ENCODE data around the gene F7.
"Not testable (repeated sequence)": the region's sequence is repeated elsewhere in the genome, so short reads cannot be mapped to it uniquely, and the experiment has no call there.

F7 gene

DNA sequence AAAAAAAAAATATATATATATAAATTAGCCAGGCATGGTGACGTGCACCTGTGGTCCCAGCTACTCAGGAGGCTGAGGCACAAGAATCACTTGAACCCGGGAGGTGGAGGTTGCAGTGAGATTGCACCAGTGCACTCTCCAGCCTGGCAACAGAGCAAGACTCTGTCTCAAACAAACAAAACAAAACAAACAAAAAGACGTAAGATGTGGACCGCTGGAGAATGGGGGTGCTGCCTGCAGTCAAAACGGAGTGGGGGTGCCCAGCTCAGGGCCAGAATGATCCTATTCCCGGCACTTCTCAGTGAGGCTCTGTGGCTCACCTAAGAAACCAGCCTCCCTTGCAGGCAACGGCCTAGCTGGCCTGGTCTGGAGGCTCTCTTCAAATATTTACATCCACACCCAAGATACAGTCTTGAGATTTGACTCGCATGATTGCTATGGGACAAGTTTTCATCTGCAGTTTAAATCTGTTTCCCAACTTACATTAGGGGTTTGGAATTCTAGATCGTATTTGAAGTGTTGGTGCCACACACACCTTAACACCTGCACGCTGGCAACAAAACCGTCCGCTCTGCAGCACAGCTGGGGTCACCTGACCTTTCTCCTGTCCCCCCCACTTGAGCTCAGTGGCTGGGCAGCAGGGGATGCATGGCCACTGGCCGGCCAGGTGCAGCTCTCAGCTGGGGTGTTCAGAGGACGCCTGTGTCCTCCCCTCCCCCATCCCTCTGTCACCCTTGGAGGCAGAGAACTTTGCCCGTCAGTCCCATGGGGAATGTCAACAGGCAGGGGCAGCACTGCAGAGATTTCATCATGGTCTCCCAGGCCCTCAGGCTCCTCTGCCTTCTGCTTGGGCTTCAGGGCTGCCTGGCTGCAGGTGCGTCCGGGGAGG, at the start of gene F7:
Gene F7, plus strand, starts transcription at position 760 of the 889 bp plus-strand sequence. Its CDS starts 51 bp downstream, at position 811.
- no peak for DNase-seq

DNA sequence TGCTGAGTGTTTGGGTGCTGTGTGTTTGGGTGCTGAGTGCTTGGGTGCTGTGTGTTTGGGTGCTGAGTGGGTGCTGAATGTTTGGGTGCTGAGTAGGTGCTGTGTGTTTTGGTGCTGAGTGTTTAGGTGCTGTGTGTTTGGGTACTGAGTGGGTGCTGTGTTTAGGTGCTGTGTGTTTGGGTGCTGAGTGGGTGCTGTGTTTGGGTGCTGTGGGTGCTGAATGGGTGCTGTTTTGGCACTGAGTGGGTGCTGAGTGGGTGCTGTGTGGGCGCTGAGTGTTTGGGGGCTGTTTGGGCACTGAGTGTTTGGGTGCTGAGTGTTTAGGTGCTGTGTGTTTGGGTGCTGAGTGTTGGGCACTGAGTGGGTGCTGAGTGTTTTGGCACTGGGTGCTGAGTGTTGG, 48.5 kb upstream of the F7 start:
- no peak for DNase-seq

DNA sequence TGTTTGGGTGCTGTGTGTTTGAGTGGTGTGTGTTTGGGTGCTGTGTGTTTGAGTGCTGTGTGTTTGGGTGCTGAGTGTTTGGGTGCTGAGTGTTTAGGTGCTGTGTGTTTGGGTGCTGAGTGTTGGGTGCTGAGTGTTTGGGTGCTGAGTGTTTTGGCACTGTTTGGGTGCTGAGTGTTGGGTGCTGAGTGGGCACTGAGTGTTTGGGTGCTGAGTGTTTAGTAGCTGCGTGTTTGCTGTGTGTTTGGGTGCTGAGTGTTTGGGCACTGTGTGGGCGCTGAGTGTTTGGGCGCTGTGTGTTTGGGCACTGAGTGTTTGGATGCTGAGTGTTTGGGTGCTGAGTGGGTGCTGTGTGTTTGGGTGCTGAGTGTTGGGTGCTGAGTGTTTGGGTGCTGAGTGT, 48.0 kb upstream of the F7 start:
- not testable (repeated sequence) for DNase-seq

DNA sequence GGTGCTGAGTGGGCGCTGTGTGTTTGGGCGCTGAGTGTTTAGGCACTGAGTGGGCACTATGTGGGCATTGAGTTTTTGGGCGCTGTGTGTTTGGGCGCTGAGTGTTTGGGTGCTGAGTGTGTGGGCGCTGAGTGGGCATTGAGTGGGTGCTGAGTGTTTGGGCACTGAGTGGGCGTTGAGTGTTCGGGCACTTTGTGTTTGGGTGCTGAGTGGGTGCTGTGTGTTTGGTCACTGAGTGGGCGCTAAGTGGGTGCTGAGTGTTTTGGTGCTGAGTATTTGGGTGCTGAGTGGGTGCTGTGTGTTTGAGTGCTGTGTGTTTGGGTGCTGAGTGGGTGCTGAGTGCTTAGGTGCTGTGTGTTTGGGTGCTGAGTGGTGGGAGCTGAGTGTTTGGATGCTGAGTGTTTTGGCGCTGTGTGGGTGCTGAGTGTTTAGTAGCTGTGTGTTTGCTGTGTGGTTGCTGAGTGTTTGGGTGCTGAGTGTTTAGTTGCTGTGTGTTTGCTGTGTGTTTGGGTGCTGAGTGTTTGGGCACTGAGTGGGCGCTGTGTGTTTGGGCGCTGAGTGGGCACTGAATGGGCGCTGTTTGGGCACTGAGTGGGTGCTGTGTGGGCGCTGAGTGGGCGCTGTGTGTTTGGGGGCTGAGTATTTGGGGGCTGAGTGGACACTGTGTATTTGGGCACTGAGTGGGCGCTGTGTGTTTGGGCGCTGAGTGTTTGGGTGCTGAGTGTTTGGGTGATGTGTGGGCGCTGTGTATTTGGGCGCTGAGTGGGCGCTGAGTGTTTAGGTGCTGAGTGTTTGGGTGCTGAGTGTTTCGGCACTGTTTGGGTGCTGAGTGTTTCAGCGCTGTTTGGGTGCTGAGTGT, 47.2 kb upstream of the F7 start:
- DNase-seq, result no peak

DNA sequence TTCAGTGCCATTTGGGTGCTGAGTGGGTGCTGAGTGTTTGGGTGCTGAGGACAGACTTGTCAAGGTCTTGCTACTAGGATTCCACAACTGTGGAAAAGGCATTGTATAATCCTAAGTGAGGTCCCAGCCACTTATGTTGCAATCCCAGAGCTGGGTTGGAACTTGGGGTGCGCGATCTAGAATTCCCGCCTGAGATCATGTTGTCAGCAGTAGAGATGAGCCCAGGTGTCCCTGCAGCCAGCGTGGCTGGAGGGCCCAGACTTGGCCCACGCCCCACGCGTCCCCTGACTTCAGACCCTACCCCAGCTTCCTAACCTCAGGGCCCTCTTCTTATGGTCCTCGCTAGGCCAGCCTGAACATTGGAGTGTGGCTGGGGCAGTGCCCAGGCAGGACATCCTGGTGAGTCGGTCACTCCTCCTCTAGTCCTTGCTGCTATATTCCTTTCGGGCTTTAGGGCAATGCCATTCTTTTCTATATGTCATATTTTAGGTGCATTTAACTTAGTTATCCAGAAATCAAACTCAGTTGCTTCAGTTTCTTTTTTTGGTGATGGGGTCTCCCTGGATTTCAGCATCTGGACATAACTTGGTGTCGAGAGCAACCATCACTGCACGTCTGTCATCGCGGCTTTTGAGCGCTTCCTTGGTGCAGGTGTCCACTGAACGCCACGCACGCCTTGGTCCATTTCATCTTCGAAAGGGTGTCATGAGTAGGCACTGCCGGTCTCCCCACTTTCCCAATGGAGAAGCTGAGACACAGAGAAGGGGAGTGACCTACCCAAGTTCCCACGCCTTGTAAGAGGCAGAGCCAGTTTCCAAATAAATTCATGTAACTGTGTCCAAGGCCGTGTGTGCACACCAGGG, 46.4 kb upstream of the F7 start:
- DNase-seq, result no peak

DNA sequence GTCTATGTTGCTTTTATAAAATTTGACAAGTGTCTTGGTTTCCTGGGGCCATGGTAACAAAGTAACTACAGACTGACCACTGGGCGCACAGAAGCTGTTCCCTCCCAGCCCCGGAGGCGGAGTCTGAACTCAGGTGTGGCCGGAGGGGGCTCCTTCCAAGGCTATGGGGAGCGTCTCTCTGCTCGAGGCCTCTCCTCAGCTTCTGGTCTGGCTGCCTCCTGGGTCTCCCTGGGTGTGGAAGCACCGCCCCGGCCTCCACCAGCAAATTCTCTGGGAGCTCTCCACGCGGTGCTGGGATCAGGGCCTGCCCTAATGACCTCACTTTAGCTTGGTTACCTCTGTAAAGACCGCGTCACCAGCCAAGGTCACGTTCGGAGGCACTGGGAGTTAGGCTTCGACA, 45.7 kb upstream of the F7 start:
- no peak for DNase-seq

DNA sequence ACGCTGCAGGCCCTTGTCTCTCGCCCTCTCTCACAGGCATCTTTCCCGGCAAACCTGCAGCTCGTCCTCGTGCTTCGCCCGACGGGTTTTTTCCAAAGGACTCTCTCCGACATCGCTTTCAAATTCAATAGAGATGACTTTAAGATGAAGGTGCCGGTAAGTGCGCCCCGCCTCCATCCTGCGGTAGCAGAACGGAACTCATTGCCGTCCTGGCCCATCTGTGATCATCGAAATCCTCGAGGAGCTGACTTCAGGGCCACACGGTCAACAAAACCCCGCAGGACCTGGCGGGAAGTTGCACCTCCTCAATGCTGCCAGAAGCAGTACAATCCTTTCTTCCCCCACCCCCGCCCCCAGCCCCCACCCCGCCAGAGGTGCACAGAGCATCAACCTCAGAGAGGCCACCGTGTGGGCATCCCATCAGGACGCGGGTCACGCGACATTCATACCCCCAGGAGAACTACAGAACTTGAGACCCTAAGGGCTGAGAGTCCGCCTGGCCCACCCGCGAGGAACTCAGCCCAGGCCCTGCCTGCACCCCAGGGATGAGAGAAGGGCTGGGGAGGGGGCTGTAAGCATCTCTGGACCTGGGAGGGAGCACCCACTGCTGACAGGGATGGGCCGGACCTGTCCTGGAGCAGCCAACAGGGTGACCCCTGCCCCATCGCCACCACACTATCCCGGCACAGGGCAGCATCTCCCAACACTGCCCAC, 44.9 kb upstream of the F7 start:
- peak in 1 of 56 donors; percentile 10 for DNase-seq

DNA sequence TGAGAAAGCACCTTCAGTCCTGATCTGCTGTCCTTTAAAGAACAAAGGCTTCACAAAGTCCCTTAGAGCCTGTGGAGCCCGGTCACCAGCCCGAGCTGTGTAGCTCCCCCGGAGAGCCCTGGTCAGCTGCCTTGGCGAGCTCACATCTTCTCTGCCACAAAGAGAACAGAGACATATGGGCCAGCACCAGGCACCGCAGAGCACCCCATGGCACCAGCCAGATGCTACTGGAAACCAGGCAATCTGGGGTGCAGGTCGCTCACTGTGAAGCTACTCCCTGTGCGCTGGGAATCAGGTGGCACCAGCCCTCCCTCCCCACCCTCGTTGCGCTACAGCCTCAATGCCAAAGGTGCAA, 44.3 kb upstream of the F7 start:
- DNase-seq, result peak in 22 of 56 donors; percentile 23 to 82 (median 56)

DNA sequence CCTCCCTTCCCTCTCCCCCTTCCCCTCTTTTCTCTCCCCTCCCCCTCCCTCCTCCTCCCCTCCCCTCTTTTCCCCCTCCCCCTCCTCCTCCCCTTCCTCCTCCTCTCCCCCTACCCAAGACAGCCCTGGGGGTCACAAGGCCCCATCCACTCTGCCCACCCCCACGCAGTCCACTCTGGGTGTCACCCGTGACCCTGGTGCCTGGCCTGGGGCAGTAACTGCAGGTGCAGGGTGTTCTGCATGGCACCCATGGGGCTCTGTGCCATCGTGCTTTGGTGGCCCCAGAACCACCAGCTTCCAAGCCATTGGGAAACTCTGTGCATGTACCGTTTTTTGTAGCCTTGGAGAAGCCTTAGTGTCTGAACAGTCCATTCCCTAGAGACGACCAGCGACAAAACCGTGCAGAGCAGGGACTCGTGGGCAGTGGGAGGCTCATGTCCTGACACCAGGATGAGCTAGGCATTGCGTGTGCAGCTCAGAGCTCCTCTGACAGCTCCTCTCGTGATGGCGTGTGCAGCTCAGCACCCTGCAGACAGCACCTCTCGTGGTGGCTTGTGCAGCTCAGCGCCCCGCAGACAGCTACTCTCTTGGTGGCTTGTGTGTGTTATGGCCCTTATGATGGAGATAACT, 43.7 kb upstream of the F7 start:
- DNase-seq, result no peak

DNA sequence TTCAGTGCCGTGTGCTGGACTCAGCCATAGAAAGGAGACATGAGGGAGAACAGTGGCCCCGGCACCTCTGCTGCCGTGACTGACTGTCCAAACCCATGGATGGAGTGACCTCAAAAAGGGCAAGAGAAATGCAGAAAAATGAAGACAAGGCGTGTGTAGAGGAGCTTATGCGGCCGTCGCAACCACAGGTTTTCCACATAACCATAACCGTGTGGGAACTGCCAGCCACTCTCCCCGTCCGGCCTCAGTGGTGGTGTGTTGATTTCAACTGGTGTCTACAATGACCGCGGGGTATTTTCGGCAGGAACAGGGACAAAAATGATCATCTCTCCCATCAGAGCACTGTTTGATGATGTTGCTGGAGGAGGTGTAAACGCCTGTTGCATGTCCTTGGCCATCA, 42.9 kb upstream of the F7 start:
- no peak for DNase-seq

DNA sequence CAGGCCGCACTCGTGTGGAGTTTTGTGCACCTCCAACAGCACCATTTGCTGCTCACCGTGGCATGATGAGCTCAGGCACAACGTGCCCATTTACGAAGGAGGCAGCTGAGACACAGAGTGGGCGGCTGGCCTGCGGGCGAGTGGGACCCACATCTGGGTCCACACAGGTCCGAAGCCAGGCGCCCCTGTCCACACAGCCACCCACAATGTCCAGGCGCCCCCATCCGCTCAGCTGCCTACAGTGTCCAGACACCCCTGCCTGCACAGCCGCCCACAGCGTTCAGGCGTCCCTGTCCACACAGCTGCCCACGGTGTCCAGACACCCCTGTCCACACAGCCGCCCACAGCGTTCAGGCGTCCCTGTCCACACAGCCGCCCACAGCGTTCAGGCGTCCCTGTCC, 42.5 kb upstream of the F7 start:
- DNase-seq, result no peak

DNA sequence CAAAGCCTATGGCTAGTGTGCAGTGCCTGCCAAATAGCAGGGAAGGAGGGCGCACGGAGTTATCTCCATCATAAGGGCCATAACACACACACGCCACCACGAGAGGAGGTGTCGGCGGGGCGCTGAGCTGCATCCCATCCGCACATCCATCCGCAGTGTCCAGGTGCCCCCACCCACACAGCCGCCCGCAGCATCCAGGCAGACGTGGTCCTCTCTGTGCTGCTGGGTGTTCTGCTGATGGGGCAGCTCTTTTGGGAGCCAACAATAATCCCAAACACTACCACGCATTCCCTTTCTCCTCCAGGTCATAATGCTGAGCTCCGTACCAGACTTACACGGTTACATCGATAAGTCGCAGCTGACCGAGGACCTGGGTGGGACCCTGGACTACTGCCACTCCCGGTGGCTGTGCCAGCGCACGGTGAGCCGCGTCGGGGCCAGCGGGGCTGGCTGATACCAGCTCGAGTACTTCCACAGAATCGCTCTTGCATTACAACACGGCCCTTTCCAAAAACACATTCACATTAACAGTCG, 41.5 kb upstream of the F7 start:
- DNase-seq, result no peak

DNA sequence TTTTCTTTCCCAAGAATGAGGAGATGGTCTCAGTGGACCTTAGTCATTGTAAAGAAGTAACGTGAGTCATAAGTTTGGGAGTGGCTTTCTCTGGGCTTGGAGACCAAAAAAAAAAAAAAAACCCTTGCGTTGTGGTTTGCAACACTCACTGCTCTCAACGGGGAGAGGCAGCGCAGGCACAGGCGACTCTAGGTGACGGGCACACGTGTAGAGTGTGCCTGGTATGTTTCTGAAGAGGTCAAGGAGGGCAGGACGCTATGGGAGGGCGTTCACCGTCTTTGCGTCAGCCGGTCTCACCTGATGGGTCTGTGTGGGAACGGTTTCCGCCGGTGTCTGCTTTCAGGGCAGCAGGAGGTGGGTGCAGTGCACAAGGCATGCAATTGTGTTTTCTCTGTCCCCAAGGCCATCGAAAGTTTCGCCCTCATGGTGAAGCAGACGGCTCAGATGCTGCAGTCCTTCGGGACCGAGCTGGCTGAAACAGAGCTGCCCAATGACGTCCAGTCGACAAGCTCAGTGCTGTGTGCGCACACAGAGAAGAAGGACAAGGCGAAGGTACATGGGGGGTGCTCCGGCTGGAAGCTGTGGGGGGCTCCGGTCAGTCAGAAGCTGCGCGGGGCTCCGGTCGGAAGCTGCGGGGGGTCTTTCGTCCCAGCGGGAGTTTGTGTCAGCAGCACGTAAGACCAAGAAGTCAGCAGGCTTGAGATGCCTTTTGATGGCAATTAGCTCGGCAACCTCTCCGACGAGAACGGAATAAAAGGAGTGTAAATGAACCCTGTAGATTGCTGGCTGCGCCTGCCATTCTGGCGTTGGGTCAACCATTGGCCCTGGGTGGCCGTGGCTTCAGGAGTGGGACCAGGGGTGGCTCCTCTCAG, 40.8 kb upstream of the F7 start:
- DNase-seq, result no peak

DNA sequence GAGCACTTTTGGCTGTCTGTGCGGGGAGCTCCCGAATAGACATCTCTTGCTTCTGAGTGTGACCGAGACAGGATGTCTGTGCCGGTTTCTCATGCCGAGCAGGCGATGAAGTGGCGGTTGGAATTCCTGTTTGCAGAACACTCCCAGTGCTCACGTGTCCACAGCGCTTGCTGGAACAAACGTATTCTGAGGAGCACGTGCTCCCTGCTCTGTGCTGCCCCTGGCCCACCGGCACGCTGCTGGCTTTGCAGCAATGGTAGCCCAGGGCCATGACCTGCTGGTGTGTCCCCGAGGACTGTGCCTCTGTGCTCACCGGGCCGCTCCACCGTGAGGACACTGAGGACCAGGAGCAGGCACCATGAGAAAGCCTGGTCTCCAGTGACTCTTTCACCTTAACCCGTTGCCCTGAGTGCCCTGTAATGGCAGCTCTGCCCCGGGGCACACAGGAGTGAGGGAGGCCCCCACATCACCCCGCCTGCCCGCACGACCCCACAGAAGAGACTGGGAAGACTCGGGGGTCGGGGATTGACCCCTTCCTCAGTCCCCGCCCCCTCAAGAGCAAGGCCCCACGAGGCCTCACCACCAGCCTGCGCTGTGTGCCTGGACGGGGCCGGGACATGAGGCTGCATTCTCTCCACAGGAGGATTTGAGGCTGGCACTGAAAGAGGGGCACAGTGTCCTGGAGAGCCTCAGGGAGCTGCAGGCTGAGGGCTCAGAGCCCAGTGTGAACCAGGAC, 40.0 kb upstream of the F7 start:
- DNase-seq, result no peak

DNA sequence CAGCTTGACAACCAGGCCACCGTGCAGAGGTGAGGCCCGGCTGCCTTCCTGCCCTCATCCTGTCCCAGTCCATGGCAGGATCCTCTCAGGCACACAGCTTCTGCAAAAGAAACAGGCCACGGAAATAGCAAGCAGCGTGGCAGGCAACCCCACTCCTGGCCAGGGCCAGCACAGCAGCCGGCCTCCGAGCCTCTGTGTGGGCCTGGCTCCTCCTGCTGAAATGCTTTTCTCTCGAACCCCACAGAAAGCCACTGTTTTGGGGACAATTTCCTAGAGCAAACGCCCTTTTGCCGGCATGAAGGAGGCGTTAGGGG, 39.5 kb upstream of the F7 start:
- DNase-seq, result no peak

DNA sequence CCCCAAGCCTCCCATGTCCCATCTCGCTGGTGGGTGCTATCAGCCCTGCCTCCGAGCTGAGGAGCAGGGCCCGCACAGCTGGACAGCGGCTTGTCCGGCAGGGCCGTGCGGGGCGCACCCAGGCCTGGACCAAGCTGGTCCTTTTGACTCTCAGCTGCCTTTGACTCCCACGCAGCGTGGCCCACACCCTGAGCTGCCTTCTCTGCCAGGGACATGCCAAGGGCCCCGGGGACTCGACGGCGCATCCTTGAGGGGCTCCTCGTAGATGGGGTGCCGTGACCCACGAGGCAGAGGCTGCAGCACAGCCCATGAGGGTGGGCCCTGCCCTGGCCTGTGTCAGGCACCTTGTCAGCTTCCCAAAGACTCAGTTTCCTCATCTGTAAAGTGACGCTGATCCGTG, 38.8 kb upstream of the F7 start:
- DNase-seq, result no peak

DNA sequence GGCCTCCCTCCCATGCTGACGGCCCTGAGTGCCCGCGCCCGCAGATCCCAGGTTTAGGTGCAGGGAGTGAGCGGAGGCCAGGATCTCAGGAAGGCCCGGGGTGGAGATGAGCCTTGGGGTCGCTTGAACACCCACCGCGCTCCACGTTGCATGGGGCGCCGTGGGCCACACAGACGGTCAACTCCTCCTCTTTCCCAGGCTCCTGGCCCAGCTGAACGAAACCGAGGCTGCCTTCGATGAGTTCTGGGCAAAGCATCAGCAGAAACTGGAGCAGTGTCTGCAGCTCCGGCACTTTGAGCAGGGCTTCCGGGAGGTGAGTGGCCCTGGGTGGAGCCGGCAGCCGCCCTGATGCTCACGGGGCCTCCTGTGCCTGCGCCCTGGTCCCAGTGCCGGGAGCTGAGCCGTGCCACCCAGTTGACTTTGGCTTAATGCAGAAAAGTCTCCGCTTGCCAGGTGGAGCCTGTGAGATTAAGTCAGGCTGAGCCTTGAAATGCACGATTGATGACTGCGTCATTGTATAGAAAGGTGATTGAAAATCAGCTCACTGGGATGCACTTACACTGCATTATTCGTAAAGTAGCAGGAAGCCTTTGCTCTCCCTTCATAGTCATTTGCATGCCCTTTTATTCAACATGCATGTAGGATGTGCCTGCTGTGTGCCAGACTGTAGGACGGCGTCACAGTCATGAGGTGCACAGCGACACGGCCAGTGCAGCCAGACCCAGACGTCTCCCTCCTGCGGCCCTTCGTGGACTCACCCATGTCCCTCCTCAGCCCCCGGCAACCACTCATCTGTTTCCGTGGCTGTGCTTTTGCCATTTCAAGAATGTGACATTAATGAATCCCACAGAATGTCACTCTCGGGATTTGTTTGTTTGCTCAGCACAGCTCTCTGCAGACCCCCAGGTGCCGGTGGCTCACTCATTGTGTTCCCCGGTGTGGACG, 35.5 kb upstream of the F7 start:
- DNase-seq, result peak in 2 of 56 donors; percentile 32 to 34
